Measurements from ENCODE around the gene SYNC.
"Not testable (repeated sequence)": the region's sequence is repeated elsewhere in the genome, so short reads cannot be mapped to it uniquely, and the experiment has no call there.

The SYNC gene

DNA sequence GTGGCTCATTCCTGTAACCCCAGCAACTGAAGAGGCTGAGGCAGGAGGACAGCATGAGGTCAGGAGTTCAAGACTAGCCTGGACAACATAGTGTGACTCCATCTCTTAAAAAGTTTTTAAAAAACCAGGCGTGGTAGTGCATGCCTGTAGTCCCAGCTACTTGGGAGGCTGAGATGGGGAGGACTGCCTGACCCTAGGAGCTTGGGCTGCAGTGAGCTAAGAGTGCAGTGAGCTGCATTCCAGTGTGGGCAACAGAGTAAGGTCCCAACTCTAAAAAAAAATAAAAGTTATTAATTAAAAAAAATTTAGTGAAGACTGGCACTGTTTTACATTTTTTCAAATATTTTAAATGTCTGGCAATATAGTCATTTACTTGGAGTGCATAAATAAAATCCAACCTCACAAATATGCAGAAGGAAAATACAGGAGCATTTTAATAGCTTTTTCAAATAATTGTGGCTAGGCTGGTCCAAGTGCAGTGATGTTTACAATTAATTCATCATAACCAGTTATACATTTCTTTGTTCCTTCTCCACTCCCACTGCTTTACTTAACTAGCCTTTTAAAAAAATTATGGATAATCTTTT is 63.0 kb downstream of the SYNC start:
- no peak for DNase-seq

DNA sequence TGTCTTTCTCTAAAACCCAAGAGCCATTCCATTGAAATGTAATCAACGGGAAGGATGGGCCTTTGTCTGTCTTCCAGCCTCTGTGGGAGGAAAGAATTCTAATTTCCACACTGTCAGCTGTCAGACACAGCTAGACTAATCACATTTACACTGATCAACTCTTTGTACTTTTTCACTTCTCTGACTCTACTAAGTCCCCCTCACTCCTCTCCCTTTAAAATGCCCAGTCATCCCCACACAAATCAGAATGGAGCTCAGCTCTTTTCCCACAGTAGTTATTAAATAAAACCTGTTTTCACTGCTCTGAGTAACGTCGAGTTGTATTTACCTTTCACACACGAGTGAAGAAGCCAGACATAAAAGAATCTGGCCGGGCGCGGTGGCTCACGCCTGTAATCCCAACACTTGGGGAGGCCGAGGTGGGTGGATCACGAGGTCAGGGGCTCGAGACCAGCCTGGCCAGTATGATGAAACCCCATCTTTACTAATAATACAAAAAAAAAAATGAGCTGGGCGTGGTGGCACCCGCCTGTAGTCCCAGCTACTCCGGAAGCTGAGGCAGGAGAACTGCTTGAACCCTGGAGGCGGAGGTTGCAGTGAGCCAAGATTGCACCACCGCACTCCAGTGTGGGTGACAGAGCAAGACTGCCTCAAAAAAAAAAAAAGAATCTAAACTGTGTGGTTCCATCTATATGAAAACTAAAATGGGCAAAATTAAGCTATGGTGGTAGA is 65.5 kb downstream of the SYNC start:
- no peak for DNase-seq

DNA sequence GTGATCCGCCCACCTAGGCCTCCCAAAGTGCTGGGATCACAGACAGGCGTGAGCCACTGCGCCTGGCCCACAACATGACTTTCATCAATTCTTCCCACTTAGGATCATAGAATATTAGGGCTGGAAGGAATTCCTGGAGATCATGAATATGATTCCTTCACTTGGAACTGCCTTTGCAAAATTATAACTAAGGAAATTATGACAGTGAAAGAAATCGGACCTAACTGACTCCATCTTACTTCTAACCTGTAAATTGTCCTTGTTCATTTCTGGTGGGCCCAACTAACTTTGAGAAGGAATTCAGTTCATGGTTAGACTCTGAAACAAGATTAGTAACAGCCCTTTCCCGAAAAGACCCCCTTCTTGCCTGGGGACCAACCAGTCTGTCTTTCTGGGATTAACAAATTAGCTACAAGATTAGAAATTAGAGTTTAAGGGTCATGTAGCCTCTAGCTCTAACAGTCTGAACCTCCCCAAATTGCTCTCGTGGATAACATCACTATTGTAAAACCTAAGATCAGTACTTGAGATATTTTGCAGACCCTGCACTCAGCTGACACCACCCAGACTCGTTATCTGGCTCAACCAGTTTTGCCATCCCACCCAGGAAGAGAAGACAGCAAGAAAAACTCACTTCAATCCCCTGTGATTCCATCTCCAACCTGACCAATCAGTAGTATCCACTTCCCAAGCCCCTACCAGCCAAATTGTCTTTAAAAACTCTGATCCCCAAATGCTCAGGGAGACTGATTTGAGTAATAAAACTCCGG is 66.9 kb downstream of the SYNC start:
- DNase-seq, result no peak

DNA sequence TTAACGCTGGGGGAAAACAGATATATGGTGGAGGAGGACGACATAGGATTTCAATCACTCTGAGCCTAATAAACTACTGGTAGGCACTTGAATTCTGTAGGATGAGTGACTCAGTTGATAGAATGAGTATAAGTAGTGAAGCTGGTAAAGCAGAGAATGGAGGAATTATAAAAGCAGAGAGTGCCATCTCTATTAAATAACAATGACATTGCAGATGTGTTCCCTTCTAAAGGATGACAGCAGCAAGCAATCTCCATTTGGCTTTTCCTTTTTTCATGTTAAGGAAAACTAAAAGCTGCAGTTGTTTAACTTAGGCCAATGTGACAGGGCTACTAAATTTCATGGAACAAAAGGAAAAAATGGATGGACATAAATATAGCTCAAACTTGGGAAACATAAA is 69.7 kb downstream of the SYNC start:
- DNase-seq, result no peak

DNA sequence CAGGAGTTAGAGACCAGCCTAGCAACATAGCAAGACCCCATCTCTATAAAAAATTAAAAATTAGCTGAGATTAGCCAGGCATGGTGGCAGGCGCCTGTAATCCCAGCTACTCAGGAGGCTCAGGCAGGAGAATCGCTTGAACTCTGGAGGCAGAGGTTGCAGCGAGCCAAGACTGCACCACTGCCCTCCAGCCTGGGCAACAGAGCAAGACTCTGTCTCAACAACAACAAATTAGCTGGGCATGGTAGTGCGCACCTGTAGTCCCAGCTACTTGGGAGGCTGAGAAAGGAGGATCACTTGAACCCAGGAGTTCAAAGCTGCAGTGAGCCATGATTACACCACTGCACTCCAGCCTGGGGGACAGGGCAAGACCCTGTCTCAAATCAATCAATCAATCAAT is 72.4 kb downstream of the SYNC start:
- not testable (repeated sequence) for DNase-seq
